Liver (tissue), 5 donors: ENCODE data around the gene MED16. TPM values are rescaled to one million over a fixed set of nuclear protein-coding genes. Genes with fewer than 3 reads are reported as not detected.

Source experiments
- polyA plus RNA-seq, 2 donors: library from polyadenylated mRNA; stranded (reverse) in 1 of 2; unstranded in 1 of 2; fragments of 200-250 nt in 1 of 2; fragments of >200 nt in 1 of 2; fragmentation: Nextera tagmentation in 1 of 2; extraction: Ambion mirVana in 1 of 2; gene quantifications; one replicate each; pipeline versions ENCODE4 v1.2.1 to v1.2.3, GENCODE V29; 2013 to 2015
- small RNA-seq: library from RNA; depleted of rRNA; stranded (forward); fragments of <200 nt; gene quantifications from one replicate; pipeline ENCODE3, GENCODE V24; 2014
- total RNA-seq, 2 donors: library from RNA; depleted of rRNA; stranded (reverse); fragments of >200 nt; gene quantifications; one replicate each; pipeline ENCODE4 v1.2.3, GENCODE V29; 2014
- donor health status: healthy.
- donor health status: healthy.
- donor health status: healthy.

The MED16 gene
- total and polyA plus RNA-seq, 4 donors, result 30.6 to 50.5 (median 41.0) TPM

Small RNA genes lying within 50 kb of the gene (small RNA-seq; reads per million reads assigned to genes)
- not detected for gene RNU6-9

Other genes starting within 250 kb of the MED16 start
- 10 to 100 TPM; 16.7 to 29.1 TPM for gene RNF126, start 230.0 kb downstream of the MED16 start, total RNA-seq
- 10 to 100 TPM; 19.1 to 32.7 TPM for gene RNF126, start 230.0 kb downstream of the MED16 start, polyA plus RNA-seq
- 1 to 10 TPM; 5.7 to 8.4 TPM for gene FSTL3, start 216.8 kb downstream of the MED16 start, total RNA-seq
- 1 to 10 TPM; 2.2 to 6.3 TPM for gene FSTL3, start 216.8 kb downstream of the MED16 start, polyA plus RNA-seq
- 10 to 100 TPM in 1 of 2 donors, not detected in 1; 12.1 TPM for gene PRSS57, start 197.7 kb downstream of the MED16 start, total RNA-seq
- under 1 TPM in 1 of 2 donors, not detected in 1; 0.10 TPM for gene PRSS57, start 197.7 kb downstream of the MED16 start, polyA plus RNA-seq
- gene PALM, start 184.3 kb downstream of the MED16 start, total RNA-seq, result 1 to 10 TPM; 3.8 to 4.8 TPM
- 1 to 10 TPM in 1 of 2 donors, under 1 TPM in 1; 0.92 to 5.1 TPM for gene PALM, start 184.3 kb downstream of the MED16 start, polyA plus RNA-seq
- under 1 TPM in 1 of 2 donors, not detected in 1; 0.08 TPM for gene MISP, start 142.1 kb downstream of the MED16 start, total RNA-seq
- under 1 TPM in 1 of 2 donors, not detected in 1; 0.05 TPM for gene MISP, start 142.1 kb downstream of the MED16 start, polyA plus RNA-seq
- gene PTBP1, start 95.7 kb downstream of the MED16 start, total RNA-seq, result 100 to 1,000 TPM in 1 of 2 donors, 10 to 100 TPM in 1; 98.1 to 147 TPM
- gene PTBP1, start 95.7 kb downstream of the MED16 start, polyA plus RNA-seq, result 10 to 100 TPM; 72.9 to 76.5 TPM
- gene PLPPR3, start 71.2 kb downstream of the MED16 start, total RNA-seq, result 1 to 10 TPM in 1 of 2 donors, not detected in 1; 3.1 TPM
- not detected for gene PLPPR3, start 71.2 kb downstream of the MED16 start, polyA plus RNA-seq
- gene AZU1, start 65.3 kb downstream of the MED16 start, total RNA-seq, result 10 to 100 TPM in 1 of 2 donors, under 1 TPM in 1; 0.08 to 20.2 TPM
- 1 to 10 TPM in 1 of 2 donors, under 1 TPM in 1; 0.24 to 1.8 TPM for gene AZU1, start 65.3 kb downstream of the MED16 start, polyA plus RNA-seq
- gene PRTN3, start 52.2 kb downstream of the MED16 start, total RNA-seq, result 100 to 1,000 TPM in 1 of 2 donors, under 1 TPM in 1; 0.17 to 225 TPM
- 1 to 10 TPM in 1 of 2 donors, under 1 TPM in 1; 0.67 to 2.7 TPM for gene PRTN3, start 52.2 kb downstream of the MED16 start, polyA plus RNA-seq
- 10 to 100 TPM in 1 of 2 donors, under 1 TPM in 1; 0.17 to 37.4 TPM for gene ELANE, start 40.9 kb downstream of the MED16 start, total RNA-seq
- gene ELANE, start 40.9 kb downstream of the MED16 start, polyA plus RNA-seq, result 1 to 10 TPM in 1 of 2 donors, under 1 TPM in 1; 0.88 to 2.7 TPM
- gene CFD, start 33.5 kb downstream of the MED16 start, total RNA-seq, result 10 to 100 TPM; 13.2 to 14.1 TPM
- gene CFD, start 33.5 kb downstream of the MED16 start, polyA plus RNA-seq, result 10 to 100 TPM in 1 of 2 donors, 1 to 10 TPM in 1; 4.5 to 20.2 TPM
- not detected for gene RNU6-9, start 297 bp upstream of the MED16 start, total RNA-seq
- not detected for gene RNU6-9, start 297 bp upstream of the MED16 start, polyA plus RNA-seq
- gene R3HDM4, start 20.0 kb upstream of the MED16 start, total RNA-seq, result 10 to 100 TPM; 17.4 to 72.4 TPM
- gene R3HDM4, start 20.0 kb upstream of the MED16 start, polyA plus RNA-seq, result 10 to 100 TPM; 14.1 to 23.0 TPM
- gene KISS1R, start 24.1 kb upstream of the MED16 start, total RNA-seq, result not detected
- gene KISS1R, start 24.1 kb upstream of the MED16 start, polyA plus RNA-seq, result not detected
- 10 to 100 TPM in 1 of 2 donors, 1 to 10 TPM in 1; 5.2 to 42.4 TPM for gene ARID3A, start 32.8 kb upstream of the MED16 start, total RNA-seq
- 1 to 10 TPM in 1 of 2 donors, under 1 TPM in 1; 0.74 to 1.0 TPM for gene ARID3A, start 32.8 kb upstream of the MED16 start, polyA plus RNA-seq
- 10 to 100 TPM; 24.3 to 41.7 TPM for gene WDR18, start 91.2 kb upstream of the MED16 start, total RNA-seq
- gene WDR18, start 91.2 kb upstream of the MED16 start, polyA plus RNA-seq, result 10 to 100 TPM; 33.8 to 45.3 TPM
- under 1 TPM in 1 of 2 donors, not detected in 1; 0.05 TPM for gene GRIN3B, start 107.2 kb upstream of the MED16 start, total RNA-seq
- not detected for gene GRIN3B, start 107.2 kb upstream of the MED16 start, polyA plus RNA-seq
- 10 to 100 TPM; 34.3 to 80.3 TPM for gene TMEM259, start 127.9 kb upstream of the MED16 start, total RNA-seq
- 10 to 100 TPM; 29.7 to 99.3 TPM for gene TMEM259, start 127.9 kb upstream of the MED16 start, polyA plus RNA-seq
- not detected for gene RNU6-2, start 128.3 kb upstream of the MED16 start, total RNA-seq
- gene RNU6-2, start 128.3 kb upstream of the MED16 start, polyA plus RNA-seq, result not detected
- gene CNN2, start 133.4 kb upstream of the MED16 start, total RNA-seq, result 10 to 100 TPM; 31.0 to 38.4 TPM
- 10 to 100 TPM; 10.1 to 22.6 TPM for gene CNN2, start 133.4 kb upstream of the MED16 start, polyA plus RNA-seq
- gene ABCA7, start 146.9 kb upstream of the MED16 start, total RNA-seq, result 10 to 100 TPM in 1 of 2 donors, 1 to 10 TPM in 1; 5.3 to 60.9 TPM
- gene ABCA7, start 146.9 kb upstream of the MED16 start, polyA plus RNA-seq, result 1 to 10 TPM; 3.0 to 4.4 TPM
- 10 to 100 TPM; 13.6 to 27.5 TPM for gene ARHGAP45, start 174.0 kb upstream of the MED16 start, total RNA-seq
- gene ARHGAP45, start 174.0 kb upstream of the MED16 start, polyA plus RNA-seq, result 1 to 10 TPM; 3.3 to 5.8 TPM
- gene POLR2E, start 202.2 kb upstream of the MED16 start, total RNA-seq, result 100 to 1,000 TPM in 1 of 2 donors, 10 to 100 TPM in 1; 51.8 to 168 TPM
- gene POLR2E, start 202.2 kb upstream of the MED16 start, polyA plus RNA-seq, result 100 to 1,000 TPM; 175 to 211 TPM
- 100 to 1,000 TPM; 122 to 149 TPM for gene GPX4, start 210.8 kb upstream of the MED16 start, total RNA-seq
- gene GPX4, start 210.8 kb upstream of the MED16 start, polyA plus RNA-seq, result 100 to 1,000 TPM; 447 to 558 TPM